Measurements from ENCODE around the gene CLEC4F. TPM values are rescaled to one million over a fixed set of nuclear protein-coding genes. Genes with fewer than 3 reads are reported as not detected.

CLEC4F gene
- total and polyA plus RNA-seq, 2 of the 4 experiments (the other 2 are of a cell fraction) = not detected

- intact Hi-C loops (cut with micrococcal nuclease) = no loop called here
- TF ChIP-seq FOS (IDR thresholded peaks at IDR 0.05; ENCODE audit: low read depth, low read length) (no peak), CHD1 (IDR thresholded peaks at IDR 0.05; ENCODE audit: low read depth, low read length) (no peak), POLR2A (IDR thresholded peaks at IDR 0.05; ENCODE audit: low read depth, low read length) (no peak), CTCF (conservative IDR thresholded peaks at IDR 0.05; ENCODE audit: low read depth, low read length) (no peak), RCOR1 (IDR thresholded peaks at IDR 0.05; ENCODE audit: insufficient replicate concordance, low read length) (no peak), USF2 (IDR thresholded peaks at IDR 0.05; ENCODE audit: low read depth, low read length) (no peak), BHLHE40 (IDR thresholded peaks at IDR 0.05; ENCODE audit: low read depth, low read length) (no peak), MAFK (IDR thresholded peaks at IDR 0.05; ENCODE audit: low read depth, low read length) (no peak)
These were observed 9.5 kb upstream of the CLEC4F start for GRCh38 chr2:70829916-70830315.

More at GRCh38 chr2:70829916-70830315, 9.5 kb upstream of the CLEC4F start:
- no peak overlapping the region for H2AK9ac ChIP-seq (replicated peaks; ENCODE audit: low read depth, low read length, poor library complexity)
- H4K5ac ChIP-seq (ENCODE audit: low read depth, low read length) = no peak overlapping the region
- H3K56ac ChIP-seq (ENCODE audit: extremely low read depth, insufficient read depth, low read length) = no peak overlapping the region
- CTCF ChIA-PET = no interaction called here
- no peak overlapping the region for H2AK5ac ChIP-seq (ENCODE audit: low read depth, low read length)
- dilution Hi-C loops (cut with HindIII; ENCODE audit: low sequenced_read_pairs, unreplicated experiment) (no loop called here), in situ Hi-C loops (cut with MboI; ENCODE audit: low sequenced_read_pairs) (no loop called here)
- no peak overlapping the region for H4K91ac ChIP-seq (ENCODE audit: insufficient read depth, low read depth, low read length)
- H3K36me3 ChIP-seq (ENCODE audit: control insufficient read depth, insufficient read depth, low read length) = no peaks in the 10 kb centered on the region
- H2BK20ac ChIP-seq (ENCODE audit: low read depth, low read length) = no peak overlapping the region
- H3K18ac ChIP-seq (ENCODE audit: low read depth, low read length) = no peak overlapping the region
- H3K4me1 ChIP-seq (ENCODE audit: control insufficient read depth, insufficient read depth, low read length) = no peaks in the 10 kb centered on the region
- no peaks in the 10 kb centered on the region for H4K20me1 ChIP-seq (ENCODE audit: insufficient read depth, low read length)
- no peak overlapping the region for H4K8ac ChIP-seq (ENCODE audit: low read depth in 2 of 2, low read length in 2 of 2)
- no peaks in the 10 kb centered on the region for H3K79me1 ChIP-seq (ENCODE audit: low read depth in 1 of 2, low read length in 2 of 2)
- POLR2A ChIA-PET (ENCODE audit: unreplicated experiment) = no interaction called here
- H2BK15ac ChIP-seq (ENCODE audit: low read depth, low read length) = no peak overlapping the region
- H3K14ac ChIP-seq (replicated peaks; ENCODE audit: low read depth, low read length) = no peak overlapping the region
- H3K4ac ChIP-seq (ENCODE audit: low read depth, low read length) = no peak overlapping the region
- H2BK120ac ChIP-seq (ENCODE audit: low read depth, low read length) = no peak overlapping the region
- WGBS, 2 experiments (ENCODE audit: extremely low coverage in 2 of 2, insufficient read length in 1 of 2) = no CpG with 5 or more reads among the region's 1 CpG
- H3K4me3 ChIP-seq (ENCODE audit: insufficient read depth, low read depth, low read length) = no peak overlapping the region
- no peak overlapping the region for H3K4me2 ChIP-seq (ENCODE audit: low read depth, low read length)
- no peak overlapping the region for H2BK5ac ChIP-seq (ENCODE audit: low read depth, low read length, poor library complexity, severe bottlenecking)
- H3K9ac ChIP-seq (ENCODE audit: low read depth, low read length) = no peak overlapping the region
- DNase-seq (no peak), ATAC-seq (ENCODE audit: low read depth) (no peak)
- no peak overlapping the region for H2AFZ ChIP-seq (replicated peaks; ENCODE audit: low read length, poor library complexity)
- H3K27ac ChIP-seq (ENCODE audit: insufficient read depth, low read length) = no peak overlapping the region
- H3K9me1 ChIP-seq (ENCODE audit: insufficient read depth, low read length) = no peaks in the 10 kb centered on the region
- no peak overlapping the region for H3K23ac ChIP-seq (ENCODE audit: low read depth, low read length)
- no peaks in the 10 kb centered on the region for H3K9me3 ChIP-seq (ENCODE audit: control insufficient read depth, insufficient read depth, low read length)
- H3K27me3 ChIP-seq (ENCODE audit: control insufficient read depth, insufficient read depth, low read length) = peaks cover 14% of the 10 kb centered on the region
- BruUV-seq (replicated peaks) = no TSS peak
